Measurements from ENCODE around the gene SAP30. TPM values are rescaled to one million over a fixed set of nuclear protein-coding genes. Genes with fewer than 3 reads are reported as not detected.
A peak's percentile ranks its signal among the peaks of the same experiment; 100 is the strongest.

Gene SAP30
- total RNA-seq, 4 donors from 2014 or later, result 36.5 to 53.4 (median 41.9) TPM

GRCh38 chr4:173417833-173418232 is 47.1 kb downstream of the SAP30 start:
- Histone ChIP-seq H3K4me3 (no peak overlapping the region), H3K9me3 (no peaks in the 10 kb centered on the region), H3K4me1 (peaks cover 0 to 16% (median 0%) of the 10 kb centered on the region in 3 donors), H3K36me3 (peaks cover 0 to 24% of the 10 kb centered on the region in 2 donors), H3K27ac (no peak overlapping the region), H3K27me3 (no peaks in the 10 kb centered on the region)
- no peak for TF ChIP-seq EP300 (IDR thresholded peaks at IDR 0.05)
- no peak for TF ChIP-seq POLR2A (IDR thresholded peaks at IDR 0.05)
- TF ChIP-seq POLR2AphosphoS5 (IDR thresholded peaks at IDR 0.05), result no peak
- no peak for TF ChIP-seq CTCF (IDR thresholded peaks at IDR 0.05)
- ATAC-seq, result no peak

GRCh38 chr4:173418639-173419038 is 47.9 kb downstream of the SAP30 start:
- no peak for TF ChIP-seq EP300 (IDR thresholded peaks at IDR 0.05)
- TF ChIP-seq POLR2A (IDR thresholded peaks at IDR 0.05), result no peak
- no peak for TF ChIP-seq POLR2AphosphoS5 (IDR thresholded peaks at IDR 0.05)
- no peak for TF ChIP-seq CTCF (IDR thresholded peaks at IDR 0.05)
- H3K4me3 ChIP-seq, result no peak overlapping the region

DNA sequence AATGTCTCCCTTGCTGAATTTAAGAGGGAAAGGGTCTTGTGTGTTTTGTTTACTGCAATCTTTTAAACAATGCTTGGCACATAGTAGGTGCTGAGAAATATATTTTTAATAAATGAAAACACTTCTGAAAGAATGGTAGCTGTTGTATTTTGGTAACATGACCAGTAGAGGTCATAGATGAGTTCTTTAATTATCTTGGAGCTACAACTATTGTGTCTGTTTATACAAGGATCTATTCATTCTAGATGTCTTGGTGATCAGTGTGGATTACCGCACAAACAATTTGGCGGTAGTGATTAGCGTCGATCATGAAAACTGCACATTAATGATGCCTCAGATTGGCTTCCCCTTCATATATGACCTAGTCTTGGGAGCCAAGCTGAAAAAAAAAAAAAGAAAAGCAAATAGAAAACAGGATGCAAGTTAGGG is 49.6 kb downstream of the SAP30 start:
- 22 to 31% methylated on average over 4 of the region's 4 CpGs for whole genome bisulfite sequencing, 2 donors (ENCODE audit: low coverage in 1 of 2)
- no peaks in the 10 kb centered on the region for H3K9me3 ChIP-seq
- H3K4me3 ChIP-seq, result no peak overlapping the region
- no peak for ATAC-seq
- peaks cover 0 to 21% (median 4%) of the 10 kb centered on the region in 3 donors for H3K4me1 ChIP-seq
- TF ChIP-seq CTCF (IDR thresholded peaks at IDR 0.05) (peak; percentile 28 to 62 (median 44)), POLR2A (IDR thresholded peaks at IDR 0.05) (no peak)
- peaks cover 0 to 20% of the 10 kb centered on the region in 2 donors for H3K36me3 ChIP-seq
- H3K27me3 ChIP-seq, result no peaks in the 10 kb centered on the region
- H3K27ac ChIP-seq, result no peak overlapping the region

More at GRCh38 chr4:173418639-173419038, 47.9 kb downstream of the SAP30 start:
- H3K36me3 ChIP-seq, result peaks cover 0 to 24% of the 10 kb centered on the region in 2 donors
- H3K4me1 ChIP-seq, result peaks cover 0 to 16% (median 0%) of the 10 kb centered on the region in 3 donors
- WGBS, 2 donors (ENCODE audit: low coverage in 1 of 2), result 83 to 88% methylated on average over 1 to 3 of the region's 3 CpGs
- ATAC-seq, result no peak
- H3K9me3 ChIP-seq, result no peaks in the 10 kb centered on the region
- no peak overlapping the region for H3K27ac ChIP-seq
- H3K27me3 ChIP-seq, result no peaks in the 10 kb centered on the region

- WGBS, 2 donors (ENCODE audit: low coverage in 1 of 2), result 83% methylated on average over 2 of the region's 2 CpGs; no CpG with 5 or more reads in 1 of the 2 donors
- peaks cover 0 to 23% (median 4%) of the 10 kb centered on the region in 3 donors for H3K4me1 ChIP-seq
- TF ChIP-seq EP300 (IDR thresholded peaks at IDR 0.05), result no peak
- no peak for TF ChIP-seq POLR2AphosphoS5 (IDR thresholded peaks at IDR 0.05)
- TF ChIP-seq POLR2A (IDR thresholded peaks at IDR 0.05), result no peak
- no peak for TF ChIP-seq CTCF (IDR thresholded peaks at IDR 0.05)
- H3K36me3 ChIP-seq, result peaks cover 0 to 20% of the 10 kb centered on the region in 2 donors
- no peaks in the 10 kb centered on the region for H3K9me3 ChIP-seq
- no peak overlapping the region for H3K4me3 ChIP-seq
- no peak for ATAC-seq
- no peak overlapping the region for H3K27ac ChIP-seq
- H3K27me3 ChIP-seq, result no peaks in the 10 kb centered on the region
These were observed 50.0 kb downstream of the SAP30 start for GRCh38 chr4:173420801-173421200.

Measured in gastroesophageal sphincter (tissue), 4 donors.